Natural killer cell (primary cell): Measurements from ENCODE around the gene INHBC. TPM values are rescaled to one million over a fixed set of nuclear protein-coding genes. Genes with fewer than 3 reads are reported as not detected.
"Not testable (repeated sequence)": the region's sequence is repeated elsewhere in the genome, so short reads cannot be mapped to it uniquely, and the experiment has no call there.

Experiments used
- ATAC-seq, 3 donors: fragments of 150-1000 bp in 2 of 3; fragments of 200-7000 bp in 1 of 3; cut with Tn5 transposase; 1 replicate in 1 of 3; 2 replicates in 2 of 3; pipeline ENCODE4 v1.10.0; 2021; ENCODE audit warnings: mild to moderate bottlenecking in 2 of 3, moderate library complexity in 2 of 3
- DNase-seq, 2 donors: peaks; one replicate each; pipeline versions ENCODE4 v3.0.0 to v3.0.0-alpha.2; 2013 to 2021; ENCODE audit warnings: mixed read lengths in 1 of 2
- H3K27ac ChIP-seq: one replicate; pipeline ENCODE4 v1.5.1; 2013; ENCODE audit warnings: mild to moderate bottlenecking, low read length
- H3K27me3 ChIP-seq: one replicate; pipeline ENCODE4 v1.6.1; 2013; ENCODE audit warnings: low read length; ENCODE audit not compliant: control insufficient read depth, insufficient read depth
- H3K36me3 ChIP-seq: one replicate; pipeline ENCODE4 v1.6.1; 2013; ENCODE audit warnings: low read length; ENCODE audit not compliant: control insufficient read depth, insufficient read depth
- H3K4me1 ChIP-seq: one replicate; pipeline ENCODE4 v1.6.1; 2013; ENCODE audit warnings: low read length; ENCODE audit not compliant: control insufficient read depth, insufficient read depth
- H3K4me3 ChIP-seq: one replicate; pipeline ENCODE4 v1.5.1; 2013; ENCODE audit warnings: low read length
- H3K9me3 ChIP-seq: one replicate; pipeline ENCODE4 v1.6.1; 2013; ENCODE audit warnings: low read length; ENCODE audit not compliant: control insufficient read depth, insufficient read depth
- H3K27ac Mint-ChIP-seq, 2 donors: one replicate each; pipeline ENCODE4 v1.8.0; 2022; ENCODE audit warnings: mild to moderate bottlenecking in 2 of 2, mixed read lengths in 2 of 2, moderate library complexity in 1 of 2
- H3K27me3 Mint-ChIP-seq, 2 donors: one replicate each; pipeline ENCODE4 v1.8.0; 2022; ENCODE audit warnings: low read depth in 2 of 2, mixed read lengths in 2 of 2
- H3K36me3 Mint-ChIP-seq: one replicate; pipeline ENCODE4 v1.8.0; 2022; ENCODE audit warnings: mixed read lengths
- H3K4me1 Mint-ChIP-seq, 2 donors: one replicate each; pipeline ENCODE4 v1.8.0; 2022; ENCODE audit warnings: mixed read lengths in 2 of 2
- H3K4me3 Mint-ChIP-seq: one replicate; pipeline ENCODE4 v1.8.0; 2022; ENCODE audit warnings: mild to moderate bottlenecking, moderate library complexity, mixed read lengths
- H3K9me3 Mint-ChIP-seq, 2 donors: one replicate each; pipeline ENCODE4 v1.8.0; 2022; ENCODE audit warnings: mixed read lengths in 2 of 2
- WGBS: methylation state at CpG from one replicate; pipeline ENCODE4 v1.1.7; 2013; ENCODE audit warnings: missing lambda C conversion rate; ENCODE audit not compliant: insufficient coverage; 5-methylcytosine and 5-hydroxymethylcytosine counted together
- intact Hi-C: fragments of 100-400 bp; cut with micrococcal nuclease; formaldehyde crosslinking; loops from one replicate; pipeline ENCODE4 v1.14.2; 2022
- total RNA-seq, 4 donors: library from RNA; stranded (reverse); fragments of 120-200 nt in 1 of 4; gene quantifications; one replicate each; pipeline versions ENCODE4 v1.2.3 to v1.2.4, GENCODE V29; 2013 to 2022
- TF ChIP-seq, protein P1 (sequence below): fragments of 200-600 bp; IDR thresholded peaks from one replicate; pipeline ENCODE4 v1.8.0; 2022; ENCODE audit warnings: antibody characterized with exemption

Gene INHBC
- total RNA-seq, 3 donors from 2014 or later (not counting 1 experiment from before 2014, with no cell fraction given), result 0.18 to 0.35 (median 0.31) TPM

DNA sequence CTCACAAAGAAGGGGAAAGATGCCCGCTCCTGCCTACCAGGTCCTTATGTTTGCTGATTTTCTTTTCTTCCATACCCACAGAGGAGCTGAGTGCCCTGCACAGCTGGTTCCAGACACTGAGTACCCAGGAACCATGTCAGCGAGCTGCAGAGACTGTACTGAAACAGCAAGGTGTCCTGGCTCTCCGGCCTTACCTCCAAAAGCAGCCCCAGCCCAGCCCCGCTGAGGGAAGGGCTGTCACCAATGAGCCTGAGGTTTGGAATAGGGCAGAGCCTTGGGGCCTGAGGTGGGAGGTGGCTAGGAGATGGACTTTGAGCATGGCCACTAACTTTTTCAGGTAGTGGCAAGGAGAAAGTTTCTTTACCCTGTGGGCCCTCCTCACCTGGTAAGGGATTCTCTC is 55.5 kb downstream of the INHBC start:
- ATAC-seq (no peak), DNase-seq (no peak)
- Mint-ChIP-seq H3K4me3 (no peak overlapping the region), H3K27me3 (no peaks in the 10 kb centered on the region), H3K36me3 (peaks cover 11% of the 10 kb centered on the region), H3K4me1 (peaks cover 23 to 29% of the 10 kb centered on the region in 2 donors), H3K9me3 (no peaks in the 10 kb centered on the region), H3K27ac (peak overlapping the region in 1 of 2 donors; percentile 6)
- Histone ChIP-seq H3K4me1 (peaks cover 20% of the 10 kb centered on the region), H3K36me3 (peaks cover 34% of the 10 kb centered on the region), H3K27ac (no peak overlapping the region), H3K27me3 (no peaks in the 10 kb centered on the region), H3K9me3 (no peaks in the 10 kb centered on the region), H3K4me3 (no peak overlapping the region)
- WGBS, result 96% methylated on average over 4 of the region's 4 CpGs
- TF ChIP-seq, protein P1, sequence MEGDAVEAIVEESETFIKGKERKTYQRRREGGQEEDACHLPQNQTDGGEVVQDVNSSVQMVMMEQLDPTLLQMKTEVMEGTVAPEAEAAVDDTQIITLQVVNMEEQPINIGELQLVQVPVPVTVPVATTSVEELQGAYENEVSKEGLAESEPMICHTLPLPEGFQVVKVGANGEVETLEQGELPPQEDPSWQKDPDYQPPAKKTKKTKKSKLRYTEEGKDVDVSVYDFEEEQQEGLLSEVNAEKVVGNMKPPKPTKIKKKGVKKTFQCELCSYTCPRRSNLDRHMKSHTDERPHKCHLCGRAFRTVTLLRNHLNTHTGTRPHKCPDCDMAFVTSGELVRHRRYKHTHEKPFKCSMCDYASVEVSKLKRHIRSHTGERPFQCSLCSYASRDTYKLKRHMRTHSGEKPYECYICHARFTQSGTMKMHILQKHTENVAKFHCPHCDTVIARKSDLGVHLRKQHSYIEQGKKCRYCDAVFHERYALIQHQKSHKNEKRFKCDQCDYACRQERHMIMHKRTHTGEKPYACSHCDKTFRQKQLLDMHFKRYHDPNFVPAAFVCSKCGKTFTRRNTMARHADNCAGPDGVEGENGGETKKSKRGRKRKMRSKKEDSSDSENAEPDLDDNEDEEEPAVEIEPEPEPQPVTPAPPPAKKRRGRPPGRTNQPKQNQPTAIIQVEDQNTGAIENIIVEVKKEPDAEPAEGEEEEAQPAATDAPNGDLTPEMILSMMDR, result no peak
- intact Hi-C loops, result no loop called here

DNA sequence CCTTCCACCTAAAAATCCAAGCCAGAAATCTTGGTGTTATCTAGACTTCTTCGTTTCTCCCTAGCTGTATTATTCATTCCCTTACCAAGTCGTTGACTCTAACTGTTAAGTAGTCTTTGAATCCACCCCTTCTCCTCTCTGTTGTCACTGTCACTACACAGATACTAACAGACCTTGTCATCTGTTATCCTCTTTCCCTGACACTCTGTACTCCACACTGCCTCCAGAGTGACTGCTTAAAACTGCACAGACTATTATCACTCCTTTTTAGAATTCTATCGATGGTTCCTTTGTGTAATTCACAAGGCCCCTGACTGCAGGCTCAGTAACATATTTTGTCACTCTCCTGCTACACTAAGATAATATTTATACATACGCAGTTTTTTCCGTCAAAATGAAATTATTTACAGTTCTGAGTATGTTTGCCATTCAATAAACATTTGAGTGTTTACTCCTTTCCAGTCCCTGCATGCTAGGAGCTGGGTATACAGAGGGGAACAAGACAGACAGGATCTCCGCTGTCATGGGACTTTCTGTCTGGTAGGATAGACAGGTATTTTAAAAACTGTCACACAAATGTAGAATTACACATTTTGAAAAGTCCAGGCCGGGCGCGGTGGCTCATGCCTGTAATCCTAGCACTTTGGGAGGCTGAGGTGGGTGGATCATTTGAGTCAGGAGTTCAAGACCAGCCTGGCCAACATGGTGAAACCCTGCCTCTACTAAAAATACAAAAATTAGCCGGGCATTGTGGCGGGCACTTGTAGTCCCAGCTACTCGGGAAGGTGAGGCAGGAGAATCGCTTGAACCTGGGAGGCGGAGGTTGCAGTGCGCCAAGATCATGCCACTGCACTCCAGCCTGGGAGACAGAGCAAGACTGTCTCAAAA is 57.1 kb downstream of the INHBC start:
- peaks cover 20% of the 10 kb centered on the region for H3K4me1 ChIP-seq
- H3K27ac ChIP-seq, result no peak overlapping the region
- H3K27me3 Mint-ChIP-seq, result no peaks in the 10 kb centered on the region
- H3K4me1 Mint-ChIP-seq, result peaks cover 23 to 29% of the 10 kb centered on the region in 2 donors
- H3K9me3 ChIP-seq, result no peaks in the 10 kb centered on the region
- no peak overlapping the region for H3K4me3 ChIP-seq
- peak overlapping the region; percentile 6 to 47 for H3K27ac Mint-ChIP-seq
- TF ChIP-seq, protein P1, result no peak
- intact Hi-C loops, result no loop called here
- H3K36me3 ChIP-seq, result peaks cover 37% of the 10 kb centered on the region
- 96% methylated on average over 14 of the region's 15 CpGs for WGBS
- peak in 1 of 2 donors; percentile 34 for DNase-seq
- no peaks in the 10 kb centered on the region for H3K27me3 ChIP-seq
- ATAC-seq, result peak in 1 of 3 donors; percentile 13
- H3K9me3 Mint-ChIP-seq, result no peaks in the 10 kb centered on the region
- peak overlapping the region; percentile 1 for H3K4me3 Mint-ChIP-seq
- H3K36me3 Mint-ChIP-seq, result peaks cover 11% of the 10 kb centered on the region

DNA sequence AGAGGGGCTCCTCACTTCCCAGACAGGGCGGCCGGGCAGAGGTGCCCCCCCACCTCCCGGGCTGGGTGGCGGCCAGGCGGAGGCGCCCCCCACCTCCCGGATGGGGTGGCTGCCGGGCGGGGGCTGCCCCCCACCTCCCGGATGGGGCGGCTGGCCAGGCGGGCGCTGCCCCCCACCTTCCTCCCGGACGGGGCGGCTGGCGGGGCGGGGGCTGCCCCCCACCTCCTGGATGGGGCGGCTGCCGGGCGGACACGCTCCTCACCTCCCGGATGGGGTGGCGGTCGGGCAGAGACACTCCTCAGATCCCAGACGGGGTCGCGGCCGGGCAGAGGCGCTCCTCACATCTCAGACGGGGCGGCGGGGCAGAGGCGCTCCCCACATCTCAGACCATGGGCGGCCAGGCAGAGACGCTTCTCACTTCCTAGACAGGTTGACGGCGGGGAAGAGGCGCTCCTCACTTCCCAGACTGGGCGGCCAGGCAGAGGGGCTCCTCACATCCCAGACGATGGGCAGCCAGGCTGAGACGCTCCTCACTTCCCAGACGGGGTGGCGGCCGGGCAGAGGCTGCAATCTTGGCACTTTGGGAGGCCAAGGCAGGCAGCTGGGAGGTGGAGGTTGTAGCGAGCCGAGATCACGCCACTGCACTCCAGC is 60.6 kb downstream of the INHBC start:
- H3K27ac ChIP-seq, H3K4me3 Mint-ChIP-seq, H3K4me3 ChIP-seq, H3K27me3 ChIP-seq, H3K4me1 ChIP-seq, H3K27me3 Mint-ChIP-seq, H3K27ac Mint-ChIP-seq, intact Hi-C loops, H3K9me3 ChIP-seq, ATAC-seq, DNase-seq, H3K9me3 Mint-ChIP-seq: not testable (repeated sequence)
- WGBS, result 94% methylated on average over 40 of the region's 48 CpGs
- H3K36me3 Mint-ChIP-seq, result peaks cover 11% of the 10 kb centered on the region
- peaks cover 4 to 12% of the 10 kb centered on the region in 2 donors for H3K4me1 Mint-ChIP-seq
- H3K36me3 ChIP-seq, result peaks cover 44% of the 10 kb centered on the region

DNA sequence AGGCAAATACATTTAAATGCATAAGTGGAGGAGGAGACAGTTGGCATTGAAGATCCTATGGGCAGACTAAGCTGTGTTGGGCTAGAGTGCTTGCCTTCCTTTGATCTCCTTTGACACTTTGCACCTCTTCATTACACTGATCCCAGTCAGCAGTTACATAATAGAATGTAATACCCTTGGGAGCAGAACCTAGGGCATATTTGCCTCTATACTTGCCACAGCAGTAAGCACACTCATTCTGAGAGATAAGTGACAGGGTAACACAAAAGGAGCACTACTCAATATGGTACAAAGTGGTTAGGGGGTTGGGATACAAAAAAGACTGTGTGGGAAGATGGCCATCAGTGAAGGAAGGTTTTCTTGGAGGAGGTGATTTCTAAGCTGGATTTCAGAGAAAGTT is 62.2 kb downstream of the INHBC start:
- H3K36me3 Mint-ChIP-seq, result peaks cover 13% of the 10 kb centered on the region
- H3K27ac Mint-ChIP-seq, result peak overlapping the region in 1 of 2 donors; percentile 3
- intact Hi-C loops, result no loop called here
- no peaks in the 10 kb centered on the region for H3K4me1 ChIP-seq
- no peaks in the 10 kb centered on the region for H3K9me3 ChIP-seq
- ATAC-seq (no peak), DNase-seq (no peak)
- peaks cover 43% of the 10 kb centered on the region for H3K36me3 ChIP-seq
- no peak overlapping the region for H3K4me3 Mint-ChIP-seq
- H3K4me1 Mint-ChIP-seq, result peaks cover 4 to 7% of the 10 kb centered on the region in 2 donors
- H3K27me3 ChIP-seq, result no peaks in the 10 kb centered on the region
- H3K4me3 ChIP-seq, result no peak overlapping the region
- no peaks in the 10 kb centered on the region for H3K27me3 Mint-ChIP-seq
- no peak overlapping the region for H3K27ac ChIP-seq
- H3K9me3 Mint-ChIP-seq, result no peaks in the 10 kb centered on the region
- TF ChIP-seq, protein P1, result no peak
